ENCODE data around the gene DEFB132.
"Not testable (repeated sequence)": the region's sequence is repeated elsewhere in the genome, so short reads cannot be mapped to it uniquely, and the experiment has no call there.

Gene DEFB132, protein sequence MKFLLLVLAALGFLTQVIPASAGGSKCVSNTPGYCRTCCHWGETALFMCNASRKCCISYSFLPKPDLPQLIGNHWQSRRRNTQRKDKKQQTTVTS

DNA sequence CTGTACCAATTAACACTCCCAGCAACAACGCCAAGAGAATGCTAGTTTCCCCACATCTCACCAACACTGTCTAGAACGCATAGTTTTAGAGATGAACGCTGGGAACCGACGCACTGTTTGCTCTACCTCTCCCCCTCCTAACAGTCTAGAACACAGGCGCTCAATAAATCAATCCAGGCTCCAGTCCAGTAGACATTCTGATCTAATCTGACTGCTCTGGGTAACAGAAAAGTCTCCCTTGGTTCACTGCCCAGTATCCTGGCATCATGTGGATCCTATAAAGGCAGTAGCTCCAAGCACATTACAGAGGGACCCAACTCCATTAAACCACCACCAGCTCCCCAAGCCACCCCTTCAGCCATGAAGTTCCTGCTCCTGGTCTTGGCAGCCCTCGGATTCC, at the start of gene DEFB132:
Gene DEFB132 (plus strand): TSS at position 306 of the 400 bp plus-strand sequence. CDS start 55 bp downstream, at position 361.
- DNase-seq = no peak

DNA sequence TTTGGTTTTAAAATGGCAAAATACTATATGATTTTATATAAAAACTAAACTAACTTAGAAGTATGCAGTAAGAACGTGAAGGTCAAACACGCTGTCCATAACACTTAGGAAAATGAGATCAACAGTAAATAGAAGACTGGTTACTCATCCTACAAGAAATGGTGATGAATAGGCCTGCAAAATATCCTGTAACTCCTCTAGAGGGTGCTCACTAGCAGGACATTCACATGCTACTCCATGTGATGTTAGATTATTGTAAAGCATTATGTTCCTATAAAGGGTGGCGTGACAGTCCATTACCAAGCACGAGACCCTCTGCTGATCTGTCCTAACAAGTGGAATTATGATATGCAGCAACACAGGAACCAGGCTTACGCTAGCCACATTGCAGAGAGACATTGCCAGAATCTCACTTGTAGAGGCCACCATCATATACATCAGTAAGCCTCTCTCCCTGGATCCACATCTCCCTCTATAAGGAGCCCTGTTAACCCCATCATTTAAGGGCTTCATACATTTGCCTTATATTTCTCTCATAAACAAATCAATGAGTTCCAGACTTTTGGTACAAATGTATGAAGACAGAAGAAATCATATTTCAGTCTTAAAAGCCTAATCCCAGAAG, 48.5 kb upstream of the DEFB132 start:
- DNase-seq = peak; percentile 40

DNA sequence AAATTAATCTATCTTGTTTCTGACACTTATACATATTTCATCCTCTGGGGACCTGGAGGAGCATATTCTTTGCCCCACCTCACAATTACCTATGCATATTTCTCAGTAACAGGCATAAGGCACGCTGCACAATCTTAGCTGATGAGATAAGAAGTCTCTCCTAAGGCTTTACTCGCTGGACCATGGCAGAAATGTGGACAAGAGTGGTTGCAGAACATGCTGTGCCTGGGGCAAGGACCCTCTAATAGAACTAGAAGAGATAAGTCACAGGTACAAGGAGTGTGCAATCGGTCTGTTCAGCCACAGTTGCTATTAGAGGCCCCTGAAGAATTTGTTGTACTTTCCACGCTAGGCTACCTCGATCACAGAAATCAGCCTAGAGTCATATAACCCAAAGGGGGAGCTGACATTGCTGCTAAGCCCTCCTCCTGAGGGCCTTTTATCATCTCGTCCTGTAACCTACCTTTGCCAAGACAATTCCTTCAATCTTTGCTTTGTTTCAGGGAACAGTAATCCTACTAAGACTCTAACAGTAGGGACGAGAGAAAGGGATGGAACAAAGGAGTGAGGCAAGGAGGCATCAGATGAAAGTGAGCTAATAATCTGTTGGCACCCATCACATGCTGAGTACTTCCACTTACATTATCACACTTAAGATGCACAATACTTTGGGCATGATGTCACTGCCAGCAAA, 46.6 kb upstream of the DEFB132 start:
- DNase-seq = no peak

DNA sequence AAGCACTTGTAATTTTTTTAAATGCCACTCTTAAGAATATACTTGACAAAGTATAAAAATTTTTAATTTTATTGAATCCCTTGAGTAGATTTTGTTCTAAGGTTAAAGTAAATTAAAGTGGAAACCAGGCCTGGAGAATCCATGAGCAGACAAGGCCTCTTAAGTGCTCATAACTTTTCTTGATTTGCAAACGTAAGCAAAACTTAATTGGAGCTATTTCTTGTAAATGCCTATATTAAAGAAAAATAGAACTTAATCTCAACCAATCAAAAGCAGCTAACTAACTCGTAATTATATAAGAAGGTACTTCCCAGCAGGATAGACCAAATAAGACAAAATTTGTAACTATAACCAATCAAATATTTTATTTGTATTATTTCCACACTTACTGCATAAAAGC, 43.1 kb upstream of the DEFB132 start:
- no peak for DNase-seq

DNA sequence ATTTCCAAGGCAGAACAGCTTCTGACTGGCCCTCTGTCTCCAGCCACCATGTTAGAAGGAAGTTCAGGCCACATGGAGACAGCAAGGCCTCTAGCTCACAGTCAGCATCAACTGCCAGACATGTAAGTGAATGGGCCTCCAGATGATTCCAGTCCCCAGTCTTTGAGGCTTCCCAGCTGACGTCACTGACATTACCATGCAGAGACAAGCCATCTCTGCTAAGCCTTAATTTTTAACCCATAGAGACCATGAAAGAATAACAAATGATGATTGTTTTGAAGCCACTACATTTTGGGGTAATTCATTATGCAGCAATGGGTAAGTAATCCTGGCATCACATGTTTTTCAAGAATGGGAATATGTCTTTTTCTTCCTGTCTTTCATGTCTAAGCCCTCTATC, 41.7 kb upstream of the DEFB132 start:
- no peak for DNase-seq

DNA sequence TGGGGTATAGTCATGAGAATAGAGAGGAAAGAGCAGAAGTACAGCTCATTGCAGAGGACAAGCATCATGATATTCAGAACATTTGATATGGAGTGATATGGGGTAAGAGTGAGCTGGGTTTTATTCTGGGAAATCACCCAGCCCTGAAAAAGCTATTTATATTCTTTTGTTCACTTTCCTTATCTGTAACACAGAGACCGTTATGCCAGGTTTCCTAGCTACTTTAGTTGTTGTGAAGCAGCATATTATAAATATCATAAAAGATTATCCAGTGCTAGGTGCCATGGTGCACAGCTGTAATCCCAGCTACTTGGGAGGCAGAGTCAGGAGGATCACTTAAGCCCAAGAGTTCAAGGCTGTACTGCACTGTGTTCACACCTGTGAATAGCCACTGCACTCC, 40.3 kb upstream of the DEFB132 start:
- DNase-seq = no peak

DNA sequence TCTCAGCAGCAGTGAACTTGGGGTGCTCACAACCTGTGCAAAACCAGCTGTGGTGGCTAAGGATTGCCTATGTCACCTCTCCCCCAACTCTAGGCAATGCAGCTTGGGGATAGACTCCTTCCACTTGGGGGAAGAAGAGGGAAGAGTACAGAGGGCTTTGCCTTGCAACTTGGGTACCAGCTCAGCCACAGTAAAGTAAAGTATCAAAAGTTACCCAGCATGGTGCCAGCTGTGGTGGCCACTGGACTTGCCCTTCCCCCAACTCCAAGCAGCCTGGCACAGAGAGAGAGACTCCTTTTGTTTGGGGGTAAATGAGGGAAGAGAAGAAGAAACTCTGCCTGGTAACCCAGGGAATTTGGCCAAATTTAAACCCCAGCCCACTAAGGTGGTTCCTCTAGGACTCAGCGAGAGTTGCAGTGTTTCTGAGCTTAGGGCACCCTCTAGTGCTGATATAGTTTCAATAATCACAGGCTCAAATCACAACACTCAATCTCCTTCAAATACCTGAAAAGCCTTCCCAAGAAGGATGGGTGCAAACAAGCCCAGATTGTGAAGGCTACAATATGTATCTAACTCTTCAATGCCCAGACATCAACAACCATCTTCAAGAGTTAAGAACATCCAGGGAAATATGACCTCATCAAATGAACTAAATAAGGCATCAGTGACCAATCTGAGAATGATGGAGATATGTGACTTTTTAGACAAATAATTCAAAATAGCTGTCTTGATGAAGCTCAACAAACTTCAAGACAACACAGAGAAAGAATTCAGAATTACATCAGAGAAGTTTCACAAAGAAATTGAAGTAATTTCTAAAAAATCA, 38.0 kb upstream of the DEFB132 start:
- peak; percentile 14 for DNase-seq

DNA sequence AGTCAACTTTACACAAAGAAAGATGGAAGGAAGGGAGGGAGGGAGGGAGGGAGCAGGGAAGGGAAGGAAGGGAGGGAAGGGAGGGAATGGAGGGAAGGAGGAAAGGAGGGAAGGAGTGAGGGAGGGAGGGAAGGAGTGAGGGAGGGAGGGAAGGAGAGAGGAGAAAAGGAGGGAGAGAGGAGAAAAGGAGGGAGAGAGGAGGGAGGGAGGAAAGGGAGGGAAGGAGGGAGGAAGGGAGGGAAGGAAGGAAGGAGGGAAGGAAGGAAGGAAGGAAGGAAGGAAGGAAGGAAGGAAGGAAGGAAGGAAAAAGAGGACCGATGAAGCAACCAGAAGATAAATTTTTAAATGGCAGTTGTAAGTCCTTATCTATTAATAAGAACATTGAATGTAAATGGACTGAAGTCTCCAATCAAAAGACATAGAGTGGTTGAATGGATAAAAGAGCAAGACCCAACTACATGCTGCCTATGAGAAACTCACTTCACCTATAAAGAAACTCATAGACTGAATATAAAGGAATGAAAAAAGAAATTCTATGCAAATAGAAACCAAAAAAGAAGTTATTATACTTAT, 36.2 kb upstream of the DEFB132 start:
- DNase-seq = no peak

DNA sequence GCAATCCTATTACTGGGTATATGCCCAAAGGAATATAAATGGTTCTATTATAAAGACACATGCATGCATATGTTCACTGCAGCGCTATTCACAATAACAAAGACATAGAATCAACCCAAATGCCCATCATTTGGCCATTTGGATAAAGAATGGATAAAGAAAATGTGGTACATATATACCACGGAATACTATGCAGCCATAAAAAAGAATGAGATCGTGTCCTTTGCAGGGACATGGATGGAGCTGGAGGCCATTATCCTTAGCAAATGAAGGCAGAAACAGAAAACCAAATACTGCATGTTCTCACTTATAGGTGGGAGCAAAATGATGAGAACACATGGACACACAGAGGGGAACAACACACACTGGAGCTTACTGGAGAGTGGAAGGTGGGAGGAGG, 31.6 kb upstream of the DEFB132 start:
- not testable (repeated sequence) for DNase-seq

DNA sequence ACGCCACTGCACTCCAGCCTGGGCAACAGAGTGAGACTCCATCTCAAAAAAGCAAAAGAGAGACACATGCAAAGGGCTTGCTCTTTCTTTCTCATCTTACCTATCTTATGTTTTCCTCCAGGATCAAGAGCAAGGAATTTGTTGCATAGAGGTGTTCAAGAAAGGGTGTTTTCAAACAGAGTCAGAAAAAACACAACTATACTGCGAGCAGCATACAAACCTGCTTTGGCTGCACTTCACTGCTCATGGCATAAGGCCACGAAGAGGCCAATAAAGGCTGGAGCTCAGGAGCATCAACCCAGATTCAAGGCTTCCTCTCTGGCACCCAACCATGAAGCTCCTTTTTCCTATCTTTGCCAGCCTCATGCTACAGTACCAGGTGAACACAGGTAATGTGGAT, 30.6 kb upstream of the DEFB132 start, which contains the start of gene DEFB129:
Gene DEFB129 (plus strand): TSS at position 301 of the 400 bp plus-strand sequence. CDS start 31 bp downstream, at position 332.
- no peak for DNase-seq

DNA sequence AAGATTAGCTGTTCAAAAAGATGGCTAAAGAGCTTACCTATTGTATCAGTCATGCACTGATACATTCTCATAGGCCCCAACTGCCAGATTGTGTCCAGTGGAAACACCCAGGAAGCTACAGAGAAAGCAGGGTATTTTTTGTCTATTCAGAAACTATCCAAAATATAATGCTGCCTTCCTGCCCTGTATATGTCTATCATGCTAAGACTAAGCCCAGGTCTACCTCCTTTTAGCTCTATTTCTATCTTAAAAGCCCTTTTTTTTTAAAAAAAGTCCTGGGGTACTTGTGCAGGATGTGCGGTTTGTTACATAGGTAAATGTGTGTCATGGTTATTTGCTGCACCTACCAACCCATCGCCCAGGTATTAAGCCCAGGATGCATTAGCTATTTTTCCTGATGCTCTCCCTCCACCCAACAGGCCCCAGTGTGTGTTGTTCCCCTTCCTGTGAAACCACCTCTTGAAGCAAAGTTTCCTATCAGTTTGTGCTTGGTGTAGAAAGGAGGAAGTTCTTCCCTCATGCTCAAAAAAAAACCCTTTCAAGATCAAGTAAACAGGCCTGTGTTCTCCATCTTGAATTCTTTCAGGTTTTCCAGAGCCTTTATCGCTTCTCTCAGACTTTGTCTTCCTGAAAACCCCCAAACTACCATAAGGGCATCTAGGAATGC, 30.0 kb upstream of the DEFB132 start:
- DNase-seq = no peak

DNA sequence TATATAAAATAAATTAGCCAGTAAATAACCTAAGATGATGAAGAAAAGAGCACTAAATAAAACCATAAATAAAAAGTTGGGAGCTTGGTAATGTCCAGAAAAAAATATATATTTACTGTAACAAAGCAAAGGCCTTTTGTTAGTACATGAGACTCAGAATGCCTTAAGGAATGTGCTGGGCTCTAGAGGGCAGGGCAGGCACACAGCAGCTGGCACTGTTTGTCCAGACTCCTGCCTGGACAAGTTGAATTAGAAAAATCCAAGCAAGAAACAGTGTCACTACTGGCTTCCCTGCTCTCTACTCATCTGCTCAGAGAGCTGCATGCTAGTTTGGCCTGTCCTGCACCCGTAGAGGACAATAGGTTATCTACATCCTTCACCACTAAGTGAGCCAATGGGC, 21.6 kb upstream of the DEFB132 start:
- no peak for DNase-seq

DNA sequence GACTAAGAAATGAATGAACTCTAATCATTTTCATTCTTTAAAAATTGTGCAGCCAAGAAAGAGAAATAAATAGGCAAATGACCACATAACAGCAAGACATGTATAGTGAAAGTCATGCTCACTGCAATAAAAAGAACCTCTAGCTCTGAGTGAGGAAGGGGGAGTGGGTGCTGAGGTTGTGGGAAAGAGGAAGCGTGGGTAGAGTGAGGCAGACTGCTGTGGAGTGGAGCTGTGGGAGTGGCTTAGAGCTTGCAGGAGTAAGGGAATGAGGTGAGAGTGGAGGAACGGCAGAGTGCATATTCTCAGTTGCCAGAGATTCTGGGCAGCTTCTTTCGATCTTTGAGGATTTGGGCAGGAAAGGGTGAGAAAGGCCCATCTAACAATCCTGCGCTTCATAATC, 20.0 kb upstream of the DEFB132 start:
- DNase-seq = no peak

DNA sequence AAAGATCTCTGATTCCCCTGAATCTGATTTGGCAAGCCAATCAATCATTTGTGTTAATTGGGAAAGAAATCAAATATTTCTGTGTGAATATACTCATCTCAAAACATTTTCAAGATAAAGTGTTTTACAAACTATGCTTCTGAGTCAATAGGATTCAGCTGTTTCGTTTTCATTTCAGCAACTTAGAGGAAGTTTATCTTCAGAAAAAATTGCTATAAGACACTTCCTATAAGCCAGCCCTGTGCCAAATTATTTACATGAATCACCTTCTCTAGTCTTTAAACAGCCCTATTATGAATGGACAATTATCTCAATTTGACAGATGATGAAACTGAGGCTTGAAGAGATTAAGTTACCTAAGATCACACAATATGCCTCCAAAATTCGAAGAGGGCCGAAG, 19.6 kb upstream of the DEFB132 start:
- DNase-seq = no peak

DNA sequence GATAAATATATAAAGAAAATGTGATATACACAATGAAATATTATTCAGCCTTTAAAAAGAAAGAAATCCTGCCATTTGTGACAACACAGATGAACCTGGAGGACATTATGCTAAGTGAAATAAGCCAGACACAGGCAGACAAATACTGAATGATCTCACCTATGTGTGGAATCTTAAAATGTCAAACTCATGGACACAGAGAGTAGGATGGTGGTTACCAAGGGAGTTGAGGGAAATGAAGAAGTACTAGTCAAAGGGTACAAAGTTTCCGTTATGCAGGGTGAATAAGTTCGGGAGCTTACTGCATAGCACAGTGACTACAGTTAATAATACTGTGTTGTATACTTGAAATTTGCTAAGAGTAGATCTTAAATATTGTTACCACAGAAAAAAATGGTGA, 14.6 kb upstream of the DEFB132 start:
- DNase-seq = no peak

DNA sequence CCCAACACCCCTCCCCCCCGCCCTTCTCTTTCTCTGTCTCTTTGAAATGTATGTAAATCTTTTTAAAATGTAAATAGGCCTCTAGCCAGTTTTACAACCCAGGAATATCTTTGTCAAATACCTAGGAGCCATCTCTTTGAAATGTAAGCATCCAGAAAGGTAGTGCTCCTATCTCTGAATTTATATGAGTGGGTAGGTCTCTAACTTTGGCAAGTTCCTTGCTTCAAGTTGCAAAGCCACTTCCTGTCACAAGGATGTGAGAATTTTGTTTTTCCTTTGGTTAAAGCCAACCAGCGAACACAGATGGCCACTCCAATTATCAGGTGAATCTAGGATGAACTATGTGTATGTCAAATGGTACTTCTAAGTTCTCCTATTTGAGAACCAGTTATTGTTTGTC, 6.2 kb upstream of the DEFB132 start:
- no peak for DNase-seq

DNA sequence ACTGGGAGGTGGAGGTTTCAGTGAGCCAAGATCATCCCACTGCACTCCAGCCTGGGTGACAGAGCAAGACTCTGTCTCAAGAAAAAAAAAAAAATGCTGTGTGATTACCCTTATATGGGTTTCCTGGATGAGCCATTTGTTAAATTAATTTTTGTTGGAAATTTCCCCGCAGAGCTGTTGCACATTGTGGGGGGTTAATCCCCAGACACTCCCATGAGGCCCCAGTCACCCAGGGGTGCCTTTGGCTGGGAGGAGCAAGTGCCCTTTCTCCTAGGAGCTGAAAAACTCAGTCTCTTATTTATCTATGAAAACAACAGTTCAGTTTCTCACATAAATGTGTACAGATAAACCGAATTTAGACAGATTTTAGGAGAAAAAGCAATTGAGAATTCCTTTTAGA, 4.7 kb upstream of the DEFB132 start:
- no peak for DNase-seq

DNA sequence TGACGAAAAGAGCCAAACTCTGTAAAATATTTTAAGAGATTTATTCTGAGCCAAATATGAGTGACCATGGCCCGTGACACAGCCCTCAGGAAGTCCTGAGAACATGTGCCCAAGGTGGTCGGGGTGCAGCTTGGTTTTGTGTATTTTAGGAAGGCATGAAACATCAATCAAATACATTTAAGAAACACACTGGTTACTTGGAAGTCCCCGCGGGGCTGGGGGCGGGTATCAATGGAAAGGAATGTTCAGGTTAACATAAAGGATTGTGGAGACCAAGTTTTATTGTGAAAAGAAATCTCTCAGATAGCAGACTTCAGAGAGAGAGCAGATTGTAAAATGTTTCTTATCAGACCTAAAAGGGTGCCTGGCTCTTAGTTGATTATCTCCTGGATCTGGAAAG, 4.1 kb upstream of the DEFB132 start:
- not testable (repeated sequence) for DNase-seq

DNA sequence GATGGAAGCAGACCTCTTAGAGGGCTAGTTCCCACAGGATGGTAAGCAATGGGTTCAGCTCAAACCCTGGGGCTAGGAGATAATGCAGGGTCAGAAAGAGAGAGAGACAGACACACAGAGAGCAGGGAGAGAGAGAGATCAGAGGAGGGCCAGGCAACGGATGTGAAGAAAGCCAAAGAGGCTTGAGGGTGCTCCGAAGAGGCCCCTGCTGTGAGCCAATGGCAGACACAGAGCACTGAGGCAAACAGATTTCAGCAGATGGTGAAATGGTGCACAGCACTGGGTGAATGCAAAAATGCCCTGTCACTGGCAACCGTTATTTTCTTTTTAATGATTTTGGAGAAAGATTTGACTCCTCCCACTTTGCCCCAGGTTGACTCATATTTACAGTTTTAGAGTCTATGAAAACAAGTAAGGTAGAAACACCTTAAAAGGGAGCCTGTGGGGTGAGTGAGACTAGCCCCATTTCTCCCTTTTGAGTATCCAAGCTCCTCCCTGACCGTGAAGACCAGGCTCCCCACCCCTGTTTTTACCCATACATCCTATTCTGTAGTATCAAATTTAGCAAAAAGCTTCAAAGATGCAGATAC, 840 bp downstream of the DEFB132 start:
- DNase-seq = no peak

DNA sequence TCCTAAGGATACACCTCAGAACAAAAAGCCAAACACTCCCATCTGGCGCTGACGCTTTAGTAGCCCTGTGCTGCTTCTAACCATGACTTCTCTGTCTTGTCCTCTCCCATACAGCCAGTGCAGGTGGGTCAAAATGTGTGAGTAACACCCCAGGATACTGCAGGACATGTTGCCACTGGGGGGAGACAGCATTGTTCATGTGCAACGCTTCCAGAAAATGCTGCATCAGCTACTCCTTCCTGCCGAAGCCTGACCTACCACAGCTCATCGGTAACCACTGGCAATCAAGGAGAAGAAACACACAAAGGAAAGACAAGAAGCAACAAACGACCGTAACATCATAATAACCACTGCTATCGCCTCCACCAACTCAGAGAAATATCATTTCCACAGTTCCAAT, 1.4 kb downstream of the DEFB132 start:
- no peak for DNase-seq

DNA sequence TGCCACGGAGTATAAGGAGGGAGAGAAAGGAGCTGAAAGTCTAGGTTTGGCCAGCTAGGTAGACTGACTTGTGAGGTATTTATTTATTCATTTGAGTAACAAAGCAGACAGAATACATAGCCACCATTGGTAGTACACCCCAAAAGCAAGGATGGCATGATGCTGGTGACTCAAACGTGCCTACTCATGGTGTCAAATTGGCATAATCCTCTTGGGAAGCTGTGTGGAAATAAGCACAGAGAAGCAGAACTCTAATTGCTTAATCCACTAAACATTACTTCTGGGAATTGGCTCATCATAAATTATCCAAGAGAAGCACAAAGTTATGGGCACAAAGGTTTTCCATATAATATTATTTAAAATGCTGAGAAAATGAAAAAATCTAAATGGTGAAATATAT, 2.5 kb downstream of the DEFB132 start:
- DNase-seq = no peak

DNA sequence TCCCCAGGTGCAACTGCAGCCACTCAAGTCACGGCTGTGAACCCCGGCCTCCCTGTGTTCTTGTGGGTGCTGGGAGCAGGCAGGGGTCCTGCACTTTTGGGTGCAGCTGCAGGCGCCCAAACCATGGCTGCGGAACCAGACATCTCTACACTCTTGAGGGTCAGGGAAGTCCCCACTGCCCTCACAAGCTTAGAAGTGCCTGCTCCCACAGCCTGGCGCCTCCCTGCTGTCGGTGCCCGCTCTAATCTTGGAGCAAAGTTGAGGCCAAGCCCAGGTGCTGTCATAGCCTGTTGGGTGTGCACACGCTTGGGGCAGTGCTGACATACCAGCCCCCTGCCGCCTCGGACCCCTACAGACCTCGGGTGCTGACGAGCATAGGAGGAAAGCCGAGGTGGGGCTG, 6.2 kb downstream of the DEFB132 start:
- no peak for DNase-seq
